Activated CD4-positive, CD25-positive, alpha-beta regulatory T cell treated with anti-CD3 and anti-CD28 coated beads, Interleukin-2, amount 50 U/mL, for 16 hours (primary cell): ENCODE results near the gene RIT2.
"Not testable (repeated sequence)": the region's sequence is repeated elsewhere in the genome, so short reads cannot be mapped to it uniquely, and the experiment has no call there.

Experiments
- DNase-seq: peaks from one replicate; pipeline ENCODE4 v3.0.0-alpha.2; 2020; ENCODE audit warnings: low read depth, low spot score

RIT2 gene

GRCh38 chr18:42760290-42760689 is 355.2 kb downstream of the RIT2 start:
- DNase-seq: no peak

- DNase-seq: no peak
These were observed 356.6 kb downstream of the RIT2 start for GRCh38 chr18:42758852-42759251.

GRCh38 chr18:42756214-42756613 is 359.3 kb downstream of the RIT2 start:
- no peak for DNase-seq

- DNase-seq: no peak
These were observed 362.6 kb downstream of the RIT2 start for GRCh38 chr18:42752916-42753315.

GRCh38 chr18:42746794-42747193 is 368.7 kb downstream of the RIT2 start:
- DNase-seq: no peak

GRCh38 chr18:42745931-42746330 is 369.6 kb downstream of the RIT2 start:
- DNase-seq: no peak

GRCh38 chr18:42745171-42745570 is 370.3 kb downstream of the RIT2 start:
- no peak for DNase-seq

GRCh38 chr18:42743373-42744138 is 371.9 kb downstream of the RIT2 start:
- DNase-seq: no peak

GRCh38 chr18:42742969-42743368 is 372.5 kb downstream of the RIT2 start:
- DNase-seq: no peak

- no peak for DNase-seq
These were observed 373.0 kb downstream of the RIT2 start for GRCh38 chr18:42742474-42742873.

- not testable (repeated sequence) for DNase-seq
These were observed 373.6 kb downstream of the RIT2 start for GRCh38 chr18:42741805-42742347.

- not testable (repeated sequence) for DNase-seq
These were observed 374.2 kb downstream of the RIT2 start for GRCh38 chr18:42741299-42741698.

GRCh38 chr18:42736074-42736473 is 379.4 kb downstream of the RIT2 start:
- DNase-seq: no peak

- DNase-seq: no peak
These were observed 381.0 kb downstream of the RIT2 start for GRCh38 chr18:42734520-42734919.

GRCh38 chr18:42730272-42730671 is 385.2 kb downstream of the RIT2 start:
- no peak for DNase-seq

- no peak for DNase-seq
These were observed 396.3 kb downstream of the RIT2 start for GRCh38 chr18:42719221-42719620.

- no peak for DNase-seq
These were observed 403.4 kb downstream of the RIT2 start for GRCh38 chr18:42712065-42712464.

GRCh38 chr18:42707080-42707479 is 408.4 kb downstream of the RIT2 start:
- no peak for DNase-seq

GRCh38 chr18:42706618-42707017 is 408.9 kb downstream of the RIT2 start:
- no peak for DNase-seq

- no peak for DNase-seq
These were observed 409.4 kb downstream of the RIT2 start for GRCh38 chr18:42706029-42706608.
